Measurements from ENCODE around the gene KRTAP13-2. TPM values are rescaled to one million over a fixed set of nuclear protein-coding genes. Genes with fewer than 3 reads are reported as not detected.

The KRTAP13-2 gene, protein sequence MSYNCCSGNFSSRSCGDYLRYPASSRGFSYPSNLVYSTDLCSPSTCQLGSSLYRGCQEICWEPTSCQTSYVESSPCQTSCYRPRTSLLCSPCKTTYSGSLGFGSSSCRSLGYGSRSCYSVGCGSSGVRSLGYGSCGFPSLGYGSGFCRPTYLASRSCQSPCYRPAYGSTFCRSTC
- polyA plus RNA-seq, result not detected in 2 replicates
- not detected in 2 replicates for polyA minus RNA-seq

DNA sequence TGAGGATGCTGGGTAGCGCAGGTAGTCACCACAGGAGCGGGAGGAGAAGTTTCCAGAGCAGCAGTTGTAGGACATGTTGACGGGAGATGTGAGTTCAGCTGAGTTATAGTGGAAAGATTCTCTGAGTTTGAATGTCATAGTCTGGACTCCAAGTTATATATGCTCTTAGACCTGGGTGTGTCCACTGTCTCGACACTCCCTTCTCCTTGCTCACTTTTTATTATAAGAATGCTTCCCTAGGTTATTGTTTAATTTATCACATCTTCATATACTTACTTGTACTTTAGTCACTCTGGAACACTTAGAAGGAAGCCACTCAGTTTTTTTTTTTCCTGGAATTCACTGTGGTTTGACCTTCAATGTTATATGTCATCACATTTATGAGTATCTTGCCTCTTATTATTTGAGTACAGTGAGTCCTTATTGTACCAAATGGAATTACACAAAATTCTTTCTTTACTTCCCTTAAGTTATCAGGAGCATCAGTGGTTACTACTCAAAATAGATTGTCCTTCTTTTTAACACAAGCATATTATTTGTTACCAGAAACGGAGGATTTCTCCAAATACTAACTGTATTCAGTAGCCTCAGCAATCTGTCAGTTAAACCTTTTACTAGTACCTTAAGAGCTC lies at the start of gene KRTAP13-2:
TSS of gene KRTAP13-2 (minus strand) at position 133 of the 632 bp plus-strand sequence. CDS start at position 75, 58 bp downstream.
- Histone ChIP-seq H3K9ac (ENCODE audit: low read length) (no peak within 1 kb of the TSS), H3K27ac (ENCODE audit: low read length) (no peak within 1 kb of the TSS), H3K36me3 (ENCODE audit: insufficient read depth, low read length) (no peaks in the 10 kb centered on the region), H4K20me1 (ENCODE audit: insufficient read depth) (no peaks in the 10 kb centered on the region), H3K27me3 (ENCODE audit: insufficient read depth, low read depth, low read length) (no peaks in the 10 kb centered on the region), H3K9me2 (ENCODE audit: insufficient read depth, low read length) (no peaks in the 10 kb centered on the region), H3K9me3 (ENCODE audit: low read length) (no peaks in the 10 kb centered on the region), H3K4me2 (ENCODE audit: low read length) (no peak within 1 kb of the TSS), H2AFZ (ENCODE audit: low read depth, low read length) (no peak within 1 kb of the TSS), H3K4me3 (ENCODE audit: low read length) (no peak within 1 kb of the TSS), H3K79me2 (replicated peaks; ENCODE audit: insufficient read depth, low read length) (no peaks in the 10 kb centered on the region), H3F3A (ENCODE audit: insufficient read depth, low read length, poor library complexity, severe bottlenecking) (no peaks in the 10 kb centered on the region)
- no peak for TF ChIP-seq RAD21 (conservative IDR thresholded peaks at IDR 0.05)

DNA sequence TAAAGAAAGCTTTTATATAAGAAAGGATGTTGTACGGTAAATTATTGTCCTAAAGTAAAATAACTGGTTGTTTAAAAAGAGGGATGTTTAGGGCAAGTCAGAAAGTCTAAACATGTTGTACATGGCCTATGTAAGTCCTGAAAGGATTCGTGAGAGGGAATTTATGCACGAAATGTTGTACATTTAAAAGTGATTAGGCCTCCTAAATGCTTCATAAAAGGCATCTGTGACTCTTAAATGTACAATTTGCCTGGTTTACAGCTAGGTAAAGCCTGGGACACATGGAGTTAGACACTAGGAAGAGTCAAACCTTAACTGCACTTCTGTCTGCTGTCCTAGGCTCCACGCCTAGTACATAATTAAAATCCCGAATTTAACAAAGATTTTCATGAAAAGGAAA lies 43.9 kb upstream of the KRTAP13-2 start:
- H3F3A ChIP-seq (ENCODE audit: insufficient read depth, low read length, poor library complexity, severe bottlenecking), result no peaks in the 10 kb centered on the region
- TF ChIP-seq SMC3 (conservative IDR thresholded peaks at IDR 0.05; ENCODE audit: poor library complexity) (no peak), RAD21 (conservative IDR thresholded peaks at IDR 0.05) (no peak), MXI1 (conservative IDR thresholded peaks at IDR 0.05; ENCODE audit: poor library complexity, severe bottlenecking) (no peak), EP300 (conservative IDR thresholded peaks at IDR 0.05; ENCODE audit: poor library complexity, severe bottlenecking) (no peak), EZH2 (IDR thresholded peaks at IDR 0.05; ENCODE audit: borderline replicate concordance, insufficient read depth, low read length, poor library complexity, severe bottlenecking) (no peak), POLR2AphosphoS5 (IDR thresholded peaks at IDR 0.05) (no peak), TAF1 (IDR thresholded peaks at IDR 0.05; ENCODE audit: low read depth) (no peak)
- TF ChIP-seq, protein P1, sequence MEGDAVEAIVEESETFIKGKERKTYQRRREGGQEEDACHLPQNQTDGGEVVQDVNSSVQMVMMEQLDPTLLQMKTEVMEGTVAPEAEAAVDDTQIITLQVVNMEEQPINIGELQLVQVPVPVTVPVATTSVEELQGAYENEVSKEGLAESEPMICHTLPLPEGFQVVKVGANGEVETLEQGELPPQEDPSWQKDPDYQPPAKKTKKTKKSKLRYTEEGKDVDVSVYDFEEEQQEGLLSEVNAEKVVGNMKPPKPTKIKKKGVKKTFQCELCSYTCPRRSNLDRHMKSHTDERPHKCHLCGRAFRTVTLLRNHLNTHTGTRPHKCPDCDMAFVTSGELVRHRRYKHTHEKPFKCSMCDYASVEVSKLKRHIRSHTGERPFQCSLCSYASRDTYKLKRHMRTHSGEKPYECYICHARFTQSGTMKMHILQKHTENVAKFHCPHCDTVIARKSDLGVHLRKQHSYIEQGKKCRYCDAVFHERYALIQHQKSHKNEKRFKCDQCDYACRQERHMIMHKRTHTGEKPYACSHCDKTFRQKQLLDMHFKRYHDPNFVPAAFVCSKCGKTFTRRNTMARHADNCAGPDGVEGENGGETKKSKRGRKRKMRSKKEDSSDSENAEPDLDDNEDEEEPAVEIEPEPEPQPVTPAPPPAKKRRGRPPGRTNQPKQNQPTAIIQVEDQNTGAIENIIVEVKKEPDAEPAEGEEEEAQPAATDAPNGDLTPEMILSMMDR (IDR thresholded peaks at IDR 0.05; ENCODE audit: poor library complexity, severe bottlenecking), result no peak
- TF ChIP-seq, protein P2, sequence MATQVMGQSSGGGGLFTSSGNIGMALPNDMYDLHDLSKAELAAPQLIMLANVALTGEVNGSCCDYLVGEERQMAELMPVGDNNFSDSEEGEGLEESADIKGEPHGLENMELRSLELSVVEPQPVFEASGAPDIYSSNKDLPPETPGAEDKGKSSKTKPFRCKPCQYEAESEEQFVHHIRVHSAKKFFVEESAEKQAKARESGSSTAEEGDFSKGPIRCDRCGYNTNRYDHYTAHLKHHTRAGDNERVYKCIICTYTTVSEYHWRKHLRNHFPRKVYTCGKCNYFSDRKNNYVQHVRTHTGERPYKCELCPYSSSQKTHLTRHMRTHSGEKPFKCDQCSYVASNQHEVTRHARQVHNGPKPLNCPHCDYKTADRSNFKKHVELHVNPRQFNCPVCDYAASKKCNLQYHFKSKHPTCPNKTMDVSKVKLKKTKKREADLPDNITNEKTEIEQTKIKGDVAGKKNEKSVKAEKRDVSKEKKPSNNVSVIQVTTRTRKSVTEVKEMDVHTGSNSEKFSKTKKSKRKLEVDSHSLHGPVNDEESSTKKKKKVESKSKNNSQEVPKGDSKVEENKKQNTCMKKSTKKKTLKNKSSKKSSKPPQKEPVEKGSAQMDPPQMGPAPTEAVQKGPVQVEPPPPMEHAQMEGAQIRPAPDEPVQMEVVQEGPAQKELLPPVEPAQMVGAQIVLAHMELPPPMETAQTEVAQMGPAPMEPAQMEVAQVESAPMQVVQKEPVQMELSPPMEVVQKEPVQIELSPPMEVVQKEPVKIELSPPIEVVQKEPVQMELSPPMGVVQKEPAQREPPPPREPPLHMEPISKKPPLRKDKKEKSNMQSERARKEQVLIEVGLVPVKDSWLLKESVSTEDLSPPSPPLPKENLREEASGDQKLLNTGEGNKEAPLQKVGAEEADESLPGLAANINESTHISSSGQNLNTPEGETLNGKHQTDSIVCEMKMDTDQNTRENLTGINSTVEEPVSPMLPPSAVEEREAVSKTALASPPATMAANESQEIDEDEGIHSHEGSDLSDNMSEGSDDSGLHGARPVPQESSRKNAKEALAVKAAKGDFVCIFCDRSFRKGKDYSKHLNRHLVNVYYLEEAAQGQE (IDR thresholded peaks at IDR 0.05; ENCODE audit: borderline replicate concordance), result no peak
- no peaks in the 10 kb centered on the region for H3K9me2 ChIP-seq (ENCODE audit: insufficient read depth, low read length)
- H3K9ac ChIP-seq (ENCODE audit: low read length), result no peak overlapping the region
- no peak overlapping the region for H2AFZ ChIP-seq (ENCODE audit: low read depth, low read length)
- no peaks in the 10 kb centered on the region for H3K9me3 ChIP-seq (ENCODE audit: low read length)
- H3K4me2 ChIP-seq (ENCODE audit: low read length), result no peak overlapping the region
- H3K4me3 ChIP-seq (ENCODE audit: low read length), result no peak overlapping the region
- no peaks in the 10 kb centered on the region for H3K36me3 ChIP-seq (ENCODE audit: insufficient read depth, low read length)
- no peak overlapping the region for H3K27ac ChIP-seq (ENCODE audit: low read length)
- H4K20me1 ChIP-seq (ENCODE audit: insufficient read depth), result no peaks in the 10 kb centered on the region
- H3K79me2 ChIP-seq (replicated peaks; ENCODE audit: insufficient read depth, low read length), result no peaks in the 10 kb centered on the region
- H3K27me3 ChIP-seq (ENCODE audit: insufficient read depth, low read depth, low read length), result no peaks in the 10 kb centered on the region
